CD4-positive, alpha-beta T cell treated with Interleukin-6 at 100 ng/mL for 8 hours (primary cell): ENCODE measurements around the gene HOMER2.
"Not testable (repeated sequence)": the region's sequence is repeated elsewhere in the genome, so short reads cannot be mapped to it uniquely, and the experiment has no call there.

ENCODE experiments used
- DNase-seq: peaks from one replicate; pipeline ENCODE4 v3.0.0-alpha.2; 2020; ENCODE audit warnings: mixed read lengths, low spot score

HOMER2 gene

DNA sequence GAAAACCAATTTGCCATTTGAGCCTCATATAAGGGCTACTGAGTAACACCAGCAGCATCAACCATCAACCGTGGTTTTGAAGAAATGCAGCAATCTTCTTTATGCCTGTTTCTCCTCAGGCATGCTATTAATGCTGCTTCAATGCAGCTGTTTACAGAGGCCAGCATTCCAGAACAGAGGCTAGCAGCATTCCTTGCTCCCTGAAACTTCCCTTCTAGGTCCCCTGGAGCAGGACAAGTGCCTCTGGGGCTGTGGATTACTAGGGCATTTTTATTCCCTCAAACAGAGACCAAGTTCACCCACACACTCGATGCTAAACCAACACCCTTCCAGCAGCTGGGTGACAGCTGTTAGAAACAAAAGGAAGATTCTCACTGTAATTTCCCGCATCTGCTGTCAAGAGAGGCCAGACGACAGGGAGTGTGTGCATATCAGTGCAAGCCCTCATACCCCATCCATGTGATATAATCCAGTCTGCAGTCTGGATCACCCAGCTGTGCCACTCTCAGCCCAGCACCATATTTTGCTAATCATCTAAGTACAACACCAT, 57.5 kb downstream of the HOMER2 start:
- no peak for DNase-seq

DNA sequence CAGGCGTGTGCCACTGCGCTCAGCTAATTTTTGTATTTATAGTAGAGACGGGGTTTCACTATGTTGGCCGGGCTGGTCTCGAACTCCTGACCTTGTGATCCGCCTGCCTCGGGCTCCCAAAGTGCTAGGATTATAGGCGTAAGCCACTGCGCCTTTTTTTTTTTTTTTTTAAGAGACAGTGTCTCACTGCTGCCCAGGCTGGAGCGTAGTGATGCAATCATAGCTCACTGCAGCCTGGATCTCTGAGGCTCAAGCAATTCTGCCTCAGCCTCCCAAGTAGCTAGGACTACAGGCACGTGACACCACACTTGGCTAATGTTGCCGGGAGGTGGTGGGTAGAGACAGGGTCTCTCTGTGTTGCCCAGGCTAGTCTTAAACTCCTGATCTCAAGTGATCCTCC, 59.0 kb downstream of the HOMER2 start:
- DNase-seq, result not testable (repeated sequence)

- no peak for DNase-seq
These were observed 59.9 kb downstream of the HOMER2 start for GRCh38 chr15:82892573-82892972.

GRCh38 chr15:82890995-82891390, 61.5 kb downstream of the HOMER2 start:
- DNase-seq, result no peak

- DNase-seq, result no peak
These were observed 62.1 kb downstream of the HOMER2 start for GRCh38 chr15:82890338-82890994.

GRCh38 chr15:82882273-82882928, 70.1 kb downstream of the HOMER2 start:
- no peak for DNase-seq

DNA sequence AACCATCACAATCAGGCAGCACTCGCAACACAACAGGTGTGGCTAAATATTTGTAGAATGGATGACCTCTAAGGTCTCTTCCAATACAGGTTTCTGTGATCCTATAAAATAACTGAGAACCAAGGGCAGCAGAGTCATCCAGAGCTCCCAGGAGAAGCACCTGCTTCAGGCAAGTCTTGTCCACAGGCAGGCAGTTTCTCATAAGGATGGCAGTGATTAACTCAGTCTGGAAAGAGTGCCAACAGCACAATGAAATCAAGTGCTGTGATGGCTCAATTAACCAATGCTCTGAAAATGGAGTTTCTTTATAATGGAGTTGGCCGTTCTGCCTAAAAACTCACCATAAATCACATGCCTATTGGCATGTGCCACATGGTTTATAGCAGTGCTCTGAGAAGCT, 70.8 kb downstream of the HOMER2 start:
- no peak for DNase-seq

GRCh38 chr15:82880704-82881103, 71.8 kb downstream of the HOMER2 start:
- no peak for DNase-seq

DNA sequence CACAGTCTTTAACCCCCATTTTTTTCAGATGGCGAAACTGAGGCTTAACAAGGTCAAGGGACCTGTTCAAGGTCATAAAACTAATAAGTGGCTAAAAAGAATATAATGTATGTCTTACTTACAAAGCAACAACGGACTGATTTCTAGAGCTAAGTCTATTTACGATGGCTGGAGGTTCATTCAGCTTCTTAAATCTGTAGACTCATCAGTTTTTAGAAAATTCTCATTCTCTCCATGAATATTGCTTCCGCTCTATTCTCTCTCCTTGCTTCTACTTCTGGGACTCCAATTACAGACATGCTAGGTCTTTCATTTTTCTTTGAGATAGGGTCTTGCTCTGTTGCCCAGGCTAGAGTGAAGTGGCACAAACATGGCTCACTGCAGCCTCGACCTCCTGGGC, 74.2 kb downstream of the HOMER2 start:
- DNase-seq, result no peak

- no peak for DNase-seq
These were observed 74.7 kb downstream of the HOMER2 start for GRCh38 chr15:82877825-82878224.

GRCh38 chr15:82875411-82876003, 77.0 kb downstream of the HOMER2 start:
- DNase-seq, result no peak

DNA sequence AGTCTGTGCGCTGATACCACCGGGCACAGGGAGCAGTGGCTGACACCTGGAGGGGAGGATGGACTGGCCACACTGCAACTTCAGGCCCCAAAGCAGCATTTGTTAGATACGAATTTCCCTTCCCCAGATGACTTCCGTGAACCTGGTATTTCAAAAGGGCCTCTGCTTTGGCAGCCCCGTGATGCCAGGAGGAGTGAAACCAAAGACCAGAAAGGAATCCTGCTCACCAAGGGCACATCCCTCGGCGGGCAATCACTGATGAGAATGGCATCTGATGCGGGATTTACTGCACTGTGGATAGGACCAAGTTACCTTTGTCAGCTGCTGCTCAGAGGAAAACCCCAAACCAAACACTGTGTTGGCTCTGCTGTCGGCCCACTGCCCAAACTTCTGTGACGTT, 77.6 kb downstream of the HOMER2 start:
- DNase-seq, result no peak

DNA sequence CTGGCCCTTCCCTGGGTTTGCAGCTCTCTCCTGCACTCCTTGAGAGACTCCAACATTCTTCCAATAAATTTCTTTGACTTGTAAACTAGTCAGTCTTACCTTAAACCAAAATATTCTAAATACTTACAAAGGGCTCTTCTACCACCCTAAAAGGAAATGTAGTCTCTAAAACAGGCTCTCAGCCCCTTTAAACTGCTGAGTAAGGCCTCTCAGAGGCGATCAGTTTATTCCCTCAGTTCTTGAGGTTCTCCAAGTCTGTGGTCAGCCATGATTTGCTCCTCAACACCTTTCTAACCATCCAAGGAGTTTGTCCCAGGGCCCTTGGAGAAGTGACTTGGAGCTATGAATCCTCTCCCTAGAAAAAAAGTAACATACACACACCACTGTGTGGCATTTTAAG, 78.3 kb downstream of the HOMER2 start:
- DNase-seq, result no peak

DNA sequence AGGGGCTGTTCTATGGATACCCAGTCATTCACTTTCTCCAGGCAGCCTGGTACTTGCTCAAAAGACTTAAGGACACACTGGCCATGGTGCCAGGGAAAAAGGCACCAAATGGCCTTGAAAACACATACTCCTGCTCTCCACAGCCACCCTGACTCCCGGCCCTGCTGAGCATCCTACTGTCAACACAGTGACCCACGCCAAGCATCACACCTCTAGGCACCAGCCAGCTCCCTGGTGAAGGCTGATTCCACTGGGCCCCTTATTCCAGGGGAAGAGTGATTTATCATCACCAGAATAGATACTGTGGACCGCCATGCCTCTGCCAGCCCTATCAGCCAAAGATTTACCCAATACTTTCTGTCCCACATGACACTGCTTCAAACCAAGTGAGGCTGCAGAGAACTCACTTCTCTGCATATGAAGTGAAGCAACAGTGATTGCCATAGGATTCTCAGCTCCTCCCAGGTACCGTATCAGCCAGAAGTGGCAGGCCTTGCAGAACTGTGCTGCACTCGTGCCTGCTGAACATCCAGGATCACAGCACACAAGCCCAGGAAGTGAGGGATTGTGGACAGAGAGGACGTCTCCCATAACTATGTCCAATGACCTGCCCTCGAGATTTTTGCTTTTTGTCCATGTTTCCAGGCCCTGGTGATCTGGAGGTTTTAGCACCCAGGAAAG, 79.4 kb downstream of the HOMER2 start:
- DNase-seq, result no peak

DNA sequence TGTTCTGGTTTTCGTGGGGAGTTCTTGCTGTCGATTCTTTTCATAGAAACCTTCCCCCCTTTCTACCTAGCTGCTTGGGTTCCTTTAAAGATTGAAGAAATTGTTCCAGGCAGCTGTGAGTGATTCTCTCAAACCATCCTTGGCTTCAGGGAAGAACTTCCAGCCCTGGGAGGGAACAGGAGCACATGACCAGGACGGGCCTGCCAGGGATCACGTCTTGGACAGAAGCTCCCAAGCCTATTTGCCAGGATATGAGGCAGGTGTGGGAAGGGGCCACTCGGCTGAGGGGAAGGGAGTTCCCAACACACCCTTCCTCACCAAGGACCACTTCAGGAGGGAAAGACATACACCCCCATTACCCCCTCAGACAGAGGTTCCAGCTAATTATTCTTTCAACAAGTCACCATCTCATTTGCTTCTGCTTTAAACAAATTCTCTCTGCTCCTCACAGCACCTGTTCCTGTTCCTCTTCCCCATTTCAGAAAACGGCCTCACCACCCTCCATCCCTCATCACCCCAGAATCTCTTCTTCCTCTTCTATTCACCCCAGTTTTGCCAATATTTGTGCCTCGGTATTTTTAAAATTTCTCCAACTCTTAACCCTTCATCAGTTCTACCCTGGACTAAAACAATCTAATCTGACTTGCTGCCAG, 80.6 kb downstream of the HOMER2 start:
- no peak for DNase-seq

DNA sequence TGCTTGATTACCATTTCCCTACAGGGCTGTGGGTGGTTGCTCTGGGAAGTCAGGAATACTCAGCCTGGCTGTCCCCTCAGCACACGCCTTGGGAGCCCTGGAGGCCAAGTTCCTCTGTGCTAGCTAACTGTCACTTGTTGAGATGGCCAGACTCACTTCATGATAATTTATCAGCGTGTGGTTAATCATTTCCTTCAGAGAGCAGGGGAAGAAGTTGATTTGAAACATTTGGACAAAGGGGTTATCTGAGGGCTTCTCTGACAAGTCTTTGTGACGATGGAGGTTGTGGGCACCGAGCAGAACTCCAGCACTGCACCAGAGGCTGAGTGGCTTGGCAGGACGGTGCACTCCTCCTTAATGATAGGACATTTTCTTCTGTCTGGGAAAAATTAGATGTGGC, 81.2 kb downstream of the HOMER2 start:
- no peak for DNase-seq

DNA sequence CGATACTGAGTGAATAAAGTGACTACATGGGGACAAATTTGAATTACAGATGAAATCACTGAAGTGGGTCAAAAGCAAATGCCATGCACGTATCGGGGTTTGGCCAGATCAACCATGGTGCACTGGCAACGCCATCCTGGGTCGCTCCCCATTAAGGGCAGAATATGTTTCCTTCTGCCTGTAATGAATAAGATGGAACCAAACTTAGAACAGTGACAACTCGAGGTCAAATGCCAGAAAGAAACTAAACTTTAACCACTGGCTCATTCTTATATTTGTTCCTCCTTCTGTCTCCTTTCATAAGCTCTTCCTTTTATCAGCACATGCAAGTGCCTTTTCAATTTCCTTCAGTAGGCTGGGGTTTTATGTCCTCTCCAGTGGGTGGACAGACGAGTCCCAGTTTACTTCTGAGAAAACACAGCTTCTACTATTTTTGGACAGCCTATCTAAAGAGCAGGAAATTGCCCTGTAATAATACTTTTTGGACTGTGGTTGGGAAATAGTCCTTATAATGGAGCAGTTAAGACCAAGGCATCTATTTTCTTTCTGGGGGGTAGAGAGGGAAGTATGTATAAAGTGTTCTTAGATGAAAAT, 81.7 kb downstream of the HOMER2 start:
- DNase-seq, result no peak

DNA sequence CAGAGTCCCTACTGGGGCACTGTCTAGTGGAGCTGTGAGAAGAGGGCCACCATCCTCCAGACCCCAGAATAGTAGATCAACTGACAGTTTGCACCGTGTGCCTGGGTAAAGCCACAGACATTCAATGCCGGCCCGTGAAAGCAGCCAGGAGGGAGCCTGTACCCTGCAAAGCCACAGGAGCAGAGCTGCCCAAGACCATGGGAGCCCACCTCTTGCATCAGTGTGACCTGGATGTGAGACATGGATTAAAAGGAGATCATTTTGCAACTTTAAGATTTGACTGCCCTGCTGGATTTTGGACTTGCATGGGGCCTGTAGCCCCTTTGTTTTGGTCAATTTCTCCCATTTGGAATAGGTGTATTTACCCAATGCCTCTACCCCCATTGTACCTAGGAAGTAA, 86.5 kb downstream of the HOMER2 start:
- not testable (repeated sequence) for DNase-seq

- DNase-seq, result not testable (repeated sequence)
These were observed 86.9 kb downstream of the HOMER2 start for GRCh38 chr15:82865581-82865980.

DNA sequence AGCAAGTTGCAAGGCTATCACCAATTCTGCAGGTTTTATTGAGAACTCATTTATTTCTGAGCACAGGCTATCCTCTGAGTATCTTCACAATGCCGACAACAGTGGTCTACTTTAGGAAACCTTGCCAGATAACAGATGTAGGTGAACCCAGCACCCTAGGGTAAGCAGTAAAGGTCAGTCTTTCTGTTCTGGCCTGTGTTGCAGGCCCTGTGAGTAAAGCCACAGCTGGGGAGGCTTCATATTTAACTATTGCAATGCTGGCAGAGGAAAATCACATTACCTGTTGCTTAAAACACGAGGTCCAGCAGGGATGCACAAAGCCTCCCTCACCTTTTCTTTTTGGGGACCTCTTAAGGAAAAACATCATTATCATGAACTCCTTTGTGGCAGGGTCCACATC, 87.6 kb downstream of the HOMER2 start:
- DNase-seq, result no peak

- DNase-seq, result no peak
These were observed 89.6 kb downstream of the HOMER2 start for GRCh38 chr15:82862886-82863285.

- DNase-seq, result no peak
These were observed 93.6 kb downstream of the HOMER2 start for GRCh38 chr15:82858932-82859331.
